Activated CD4-positive, alpha-beta T cell treated with anti-CD3 and anti-CD28 coated beads, Interleukin-2, amount 10 ng/mL, durations not matched to agents 7 days and 5 days (primary cell): ENCODE results near the gene EYA2. TPM values are rescaled to one million over a fixed set of nuclear protein-coding genes. Genes with fewer than 3 reads are reported as not detected.

Experiments used
- CTCF ChIA-PET: fragments of 350-600 bp; sonication (Branson Sonifier 250); formaldehyde crosslinking; loops from one replicate; lab custom pipeline; 2021; ENCODE audit warnings: antibody characterized with exemption; lab: Charles Lee
- POLR2A ChIA-PET: fragments of 350-600 bp; sonication (Branson Sonifier 250); formaldehyde crosslinking; loops from one replicate; lab custom pipeline; 2021; ENCODE audit warnings: antibody characterized with exemption; lab: Charles Lee
- DNase-seq: peaks from one replicate; pipeline ENCODE4 v3.0.0-alpha.2; 2020
- H3K27ac Mint-ChIP-seq: one replicate; pipeline ENCODE4 v1.8.0; 2021; ENCODE audit warnings: mild to moderate bottlenecking, moderate library complexity, mixed read lengths
- H3K27me3 Mint-ChIP-seq: one replicate; pipeline ENCODE4 v1.8.0; 2021; ENCODE audit warnings: mixed read lengths
- H3K36me3 Mint-ChIP-seq: one replicate; pipeline ENCODE4 v1.8.0; 2021; ENCODE audit warnings: low read depth, mixed read lengths
- H3K4me1 Mint-ChIP-seq: one replicate; pipeline ENCODE4 v1.8.0; 2021; ENCODE audit warnings: mixed read lengths
- H3K4me3 Mint-ChIP-seq: one replicate; pipeline ENCODE4 v1.8.0; 2021; ENCODE audit warnings: mild to moderate bottlenecking, moderate library complexity, mixed read lengths
- H3K9me3 Mint-ChIP-seq: one replicate; pipeline ENCODE4 v1.8.0; 2021; ENCODE audit warnings: mixed read lengths
- total RNA-seq, 2 experiments: library from RNA; stranded (reverse); gene quantifications; one replicate each; pipeline ENCODE4 v1.2.3, GENCODE V29; 2021

EYA2 gene
- total RNA-seq, 2 experiments from 2014 or later: not detected

- Mint-ChIP-seq H3K4me3 (no peak overlapping the region), H3K9me3 (no peaks in the 10 kb centered on the region), H3K27ac (no peak overlapping the region), H3K4me1 (no peaks in the 10 kb centered on the region), H3K36me3 (no peaks in the 10 kb centered on the region), H3K27me3 (peaks cover 15% of the 10 kb centered on the region)
- ChIA-PET POLR2A (no interaction called here), CTCF (no interaction called here)
- no peak for DNase-seq
Measured at GRCh38 chr20:47141941-47142773, 247.5 kb downstream of the EYA2 start.

- ChIA-PET POLR2A (no interaction called here), CTCF (no interaction called here)
- no peaks in the 10 kb centered on the region for H3K4me1 Mint-ChIP-seq
- peaks cover 9% of the 10 kb centered on the region for H3K27me3 Mint-ChIP-seq
- no peak for DNase-seq
- H3K9me3 Mint-ChIP-seq: no peaks in the 10 kb centered on the region
- no peaks in the 10 kb centered on the region for H3K36me3 Mint-ChIP-seq
- no peak overlapping the region for H3K27ac Mint-ChIP-seq
- H3K4me3 Mint-ChIP-seq: no peak overlapping the region
Measured at GRCh38 chr20:47142774-47143170, 248.1 kb downstream of the EYA2 start.

- no peak overlapping the region for H3K4me3 Mint-ChIP-seq
- DNase-seq: no peak
- H3K4me1 Mint-ChIP-seq: no peaks in the 10 kb centered on the region
- no peaks in the 10 kb centered on the region for H3K9me3 Mint-ChIP-seq
- CTCF ChIA-PET: no interaction called here
- H3K36me3 Mint-ChIP-seq: no peaks in the 10 kb centered on the region
- H3K27ac Mint-ChIP-seq: no peak overlapping the region
- peaks cover 9% of the 10 kb centered on the region for H3K27me3 Mint-ChIP-seq
- POLR2A ChIA-PET: no interaction called here
Measured at GRCh38 chr20:47143657-47144056, 249.0 kb downstream of the EYA2 start.

- POLR2A ChIA-PET: no interaction called here
- no peak for DNase-seq
- CTCF ChIA-PET: no interaction called here
- Mint-ChIP-seq H3K4me3 (no peak overlapping the region), H3K27ac (no peak overlapping the region), H3K36me3 (no peaks in the 10 kb centered on the region), H3K4me1 (no peaks in the 10 kb centered on the region), H3K9me3 (no peaks in the 10 kb centered on the region), H3K27me3 (peaks cover 7% of the 10 kb centered on the region)
Measured at GRCh38 chr20:47144463-47144862, 249.8 kb downstream of the EYA2 start.

- no peak overlapping the region for H3K27ac Mint-ChIP-seq
- no peaks in the 10 kb centered on the region for H3K36me3 Mint-ChIP-seq
- no peaks in the 10 kb centered on the region for H3K4me1 Mint-ChIP-seq
- no peak for DNase-seq
- H3K9me3 Mint-ChIP-seq: no peaks in the 10 kb centered on the region
- POLR2A ChIA-PET: no interaction called here
- CTCF ChIA-PET: no interaction called here
- H3K27me3 Mint-ChIP-seq: peaks cover 4% of the 10 kb centered on the region
- H3K4me3 Mint-ChIP-seq: no peak overlapping the region
Measured at GRCh38 chr20:47146686-47147085, 252.0 kb downstream of the EYA2 start.

- Mint-ChIP-seq H3K9me3 (no peaks in the 10 kb centered on the region), H3K4me1 (no peaks in the 10 kb centered on the region), H3K27me3 (peaks cover 2% of the 10 kb centered on the region), H3K36me3 (no peaks in the 10 kb centered on the region), H3K4me3 (no peak overlapping the region), H3K27ac (no peak overlapping the region)
- no peak for DNase-seq
- ChIA-PET CTCF (no interaction called here), POLR2A (no interaction called here)
Measured at GRCh38 chr20:47148059-47148458, 253.4 kb downstream of the EYA2 start.

GRCh38 chr20:47149939-47150338 is 255.3 kb downstream of the EYA2 start:
- no peaks in the 10 kb centered on the region for H3K36me3 Mint-ChIP-seq
- H3K4me3 Mint-ChIP-seq: no peak overlapping the region
- DNase-seq: no peak
- ChIA-PET CTCF (no interaction called here), POLR2A (no interaction called here)
- no peaks in the 10 kb centered on the region for H3K4me1 Mint-ChIP-seq
- peaks cover 2% of the 10 kb centered on the region for H3K27me3 Mint-ChIP-seq
- H3K27ac Mint-ChIP-seq: no peak overlapping the region
- no peaks in the 10 kb centered on the region for H3K9me3 Mint-ChIP-seq

GRCh38 chr20:47150403-47151152 is 255.9 kb downstream of the EYA2 start:
- Mint-ChIP-seq H3K4me3 (no peak overlapping the region), H3K9me3 (no peaks in the 10 kb centered on the region), H3K27ac (no peak overlapping the region), H3K4me1 (no peaks in the 10 kb centered on the region), H3K27me3 (peaks cover 2% of the 10 kb centered on the region), H3K36me3 (no peaks in the 10 kb centered on the region)
- DNase-seq: peak; percentile 36
- ChIA-PET POLR2A (no interaction called here), CTCF (no interaction called here)

- Mint-ChIP-seq H3K9me3 (no peaks in the 10 kb centered on the region), H3K4me3 (no peak overlapping the region), H3K27me3 (peaks cover 2% of the 10 kb centered on the region), H3K36me3 (no peaks in the 10 kb centered on the region), H3K27ac (no peak overlapping the region), H3K4me1 (no peaks in the 10 kb centered on the region)
- DNase-seq: no peak
- POLR2A ChIA-PET: no interaction called here
- CTCF ChIA-PET: no interaction called here
Measured at GRCh38 chr20:47152068-47152467, 257.4 kb downstream of the EYA2 start.

GRCh38 chr20:47154089-47154488 is 259.4 kb downstream of the EYA2 start:
- peaks cover 2% of the 10 kb centered on the region for H3K27me3 Mint-ChIP-seq
- H3K27ac Mint-ChIP-seq: no peak overlapping the region
- ChIA-PET CTCF (interaction anchor here (0.7 to 1.0 kb wide), 2 partner anchors 30 to 323 kb away, joined by 3 read pairs; no protein-coding TSS in a partner anchor), POLR2A (no interaction called here)
- no peaks in the 10 kb centered on the region for H3K36me3 Mint-ChIP-seq
- DNase-seq: no peak
- no peaks in the 10 kb centered on the region for H3K9me3 Mint-ChIP-seq
- no peak overlapping the region for H3K4me3 Mint-ChIP-seq
- no peaks in the 10 kb centered on the region for H3K4me1 Mint-ChIP-seq

GRCh38 chr20:47156301-47157137 is 261.9 kb downstream of the EYA2 start:
- Mint-ChIP-seq H3K4me1 (no peaks in the 10 kb centered on the region), H3K36me3 (no peaks in the 10 kb centered on the region), H3K27ac (no peak overlapping the region), H3K9me3 (no peaks in the 10 kb centered on the region), H3K4me3 (no peak overlapping the region), H3K27me3 (no peaks in the 10 kb centered on the region)
- DNase-seq: no peak
- ChIA-PET CTCF (no interaction called here), POLR2A (no interaction called here)

- H3K4me3 Mint-ChIP-seq: no peak overlapping the region
Measured at GRCh38 chr20:47159166-47159565, 264.5 kb downstream of the EYA2 start.

GRCh38 chr20:47160240-47160639 is 265.6 kb downstream of the EYA2 start:
- POLR2A ChIA-PET: no interaction called here
- CTCF ChIA-PET: no interaction called here
- no peaks in the 10 kb centered on the region for H3K27me3 Mint-ChIP-seq
- H3K4me3 Mint-ChIP-seq: no peak overlapping the region
- no peaks in the 10 kb centered on the region for H3K36me3 Mint-ChIP-seq
- H3K9me3 Mint-ChIP-seq: no peaks in the 10 kb centered on the region
- H3K27ac Mint-ChIP-seq: no peak overlapping the region
- H3K4me1 Mint-ChIP-seq: no peaks in the 10 kb centered on the region
- DNase-seq: no peak

More at GRCh38 chr20:47159166-47159565, 264.5 kb downstream of the EYA2 start:
- H3K27me3 Mint-ChIP-seq: no peaks in the 10 kb centered on the region
- H3K9me3 Mint-ChIP-seq: no peaks in the 10 kb centered on the region
- no peak overlapping the region for H3K27ac Mint-ChIP-seq
- no peaks in the 10 kb centered on the region for H3K4me1 Mint-ChIP-seq
- ChIA-PET CTCF (no interaction called here), POLR2A (no interaction called here)
- H3K36me3 Mint-ChIP-seq: no peaks in the 10 kb centered on the region
- no peak for DNase-seq
